Neural cell (in vitro differentiated cells): Measurements from ENCODE around the gene TUBA8.
"Not testable (repeated sequence)": the region's sequence is repeated elsewhere in the genome, so short reads cannot be mapped to it uniquely, and the experiment has no call there.

Experiments used
- EP300 ChIP-seq: fragments of 450-650 bp; conservative IDR thresholded peaks from 2 replicates; pipeline ENCODE4 v1.6.1; 2014; ENCODE audit warnings: antibody characterized with exemption, mild to moderate bottlenecking, moderate library complexity; ENCODE audit not compliant: poor library complexity, severe bottlenecking
- MXI1 ChIP-seq: fragments of 450-650 bp; conservative IDR thresholded peaks from 2 replicates; pipeline ENCODE4 v1.6.1; 2014; ENCODE audit warnings: antibody characterized with exemption, mild to moderate bottlenecking; ENCODE audit not compliant: poor library complexity, severe bottlenecking
- POLR2AphosphoS5 ChIP-seq: IDR thresholded peaks from 2 replicates; pipeline ENCODE4 v1.6.1; 2012
- RAD21 ChIP-seq: fragments of 450-650 bp; conservative IDR thresholded peaks from 2 replicates; pipeline ENCODE4 v1.6.1; 2014; ENCODE audit warnings: antibody characterized with exemption, mild to moderate bottlenecking, moderate library complexity
- TF ChIP-seq, protein P1 (sequence below): fragments of 450-650 bp; IDR thresholded peaks from 2 replicates; pipeline ENCODE4 v1.5.1; 2014; ENCODE audit warnings: antibody characterized with exemption, mild to moderate bottlenecking, moderate library complexity; ENCODE audit not compliant: poor library complexity, severe bottlenecking

DNA sequence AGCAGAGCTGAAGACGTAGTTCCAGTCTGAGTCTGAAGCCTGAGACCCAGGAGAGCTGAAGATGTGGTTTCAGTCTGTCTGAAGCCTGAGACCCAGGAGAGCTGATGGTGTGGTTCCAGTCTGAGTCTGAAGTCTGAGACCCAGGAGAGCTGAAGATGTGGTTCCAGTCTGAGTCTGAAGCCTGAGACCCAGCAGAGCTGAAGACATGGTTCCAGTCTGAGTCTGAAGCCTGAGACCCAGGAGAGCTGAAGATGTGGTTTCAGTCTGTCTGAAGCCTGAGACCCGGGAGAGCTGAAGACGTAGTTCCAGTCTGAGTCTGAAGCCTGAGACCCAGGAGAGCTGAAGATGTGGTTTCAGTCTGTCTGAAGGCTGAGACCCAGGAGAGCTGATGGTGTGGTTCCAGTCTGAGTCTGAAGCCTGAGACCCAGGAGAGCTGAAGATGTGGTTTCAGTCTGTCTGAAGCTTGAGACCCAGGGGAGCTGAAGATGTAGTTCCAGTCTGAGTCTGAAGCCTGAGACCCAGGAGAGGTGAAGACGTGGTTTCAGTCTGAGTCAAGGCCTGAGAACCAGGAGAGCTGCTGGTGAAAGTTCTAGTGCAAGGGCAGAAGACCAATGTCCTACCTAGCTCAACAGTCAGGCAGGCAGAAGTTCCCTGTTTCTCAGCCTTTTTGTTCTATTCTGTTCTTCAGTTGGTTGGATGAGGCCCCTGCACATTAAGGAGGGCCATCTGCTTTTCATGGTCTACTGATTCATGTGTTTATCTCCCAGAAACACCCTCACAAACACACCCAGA is 3.9 kb upstream of the TUBA8 start:
- not testable (repeated sequence) for TF ChIP-seq RAD21, POLR2AphosphoS5, EP300, MXI1
- TF ChIP-seq, protein P1, sequence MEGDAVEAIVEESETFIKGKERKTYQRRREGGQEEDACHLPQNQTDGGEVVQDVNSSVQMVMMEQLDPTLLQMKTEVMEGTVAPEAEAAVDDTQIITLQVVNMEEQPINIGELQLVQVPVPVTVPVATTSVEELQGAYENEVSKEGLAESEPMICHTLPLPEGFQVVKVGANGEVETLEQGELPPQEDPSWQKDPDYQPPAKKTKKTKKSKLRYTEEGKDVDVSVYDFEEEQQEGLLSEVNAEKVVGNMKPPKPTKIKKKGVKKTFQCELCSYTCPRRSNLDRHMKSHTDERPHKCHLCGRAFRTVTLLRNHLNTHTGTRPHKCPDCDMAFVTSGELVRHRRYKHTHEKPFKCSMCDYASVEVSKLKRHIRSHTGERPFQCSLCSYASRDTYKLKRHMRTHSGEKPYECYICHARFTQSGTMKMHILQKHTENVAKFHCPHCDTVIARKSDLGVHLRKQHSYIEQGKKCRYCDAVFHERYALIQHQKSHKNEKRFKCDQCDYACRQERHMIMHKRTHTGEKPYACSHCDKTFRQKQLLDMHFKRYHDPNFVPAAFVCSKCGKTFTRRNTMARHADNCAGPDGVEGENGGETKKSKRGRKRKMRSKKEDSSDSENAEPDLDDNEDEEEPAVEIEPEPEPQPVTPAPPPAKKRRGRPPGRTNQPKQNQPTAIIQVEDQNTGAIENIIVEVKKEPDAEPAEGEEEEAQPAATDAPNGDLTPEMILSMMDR, result not testable (repeated sequence)
